BLaER1 (cell line): ENCODE measurements around the gene GGT7.
A peak's percentile ranks its signal among the peaks of the same experiment; 100 is the strongest.

ENCODE experiments used
- H3K27ac ChIP-seq: shearing (Covaris generic); formaldehyde crosslinking; 2 replicates; pipeline ENCODE4 v1.8.1; 2022
- H3K27me3 ChIP-seq: shearing (Covaris generic); formaldehyde crosslinking; 2 replicates; pipeline ENCODE4 v1.8.1; 2022
- H3K36me3 ChIP-seq: shearing (Covaris generic); formaldehyde crosslinking; 2 replicates; pipeline ENCODE4 v1.8.1; 2022
- H3K4me1 ChIP-seq: shearing (Covaris generic); formaldehyde crosslinking; 2 replicates; pipeline ENCODE4 v1.8.1; 2022
- H3K4me2 ChIP-seq: shearing (Covaris generic); formaldehyde crosslinking; 2 replicates; pipeline ENCODE4 v1.8.1; 2022
- H3K4me3 ChIP-seq: shearing (Covaris generic); formaldehyde crosslinking; 2 replicates; pipeline ENCODE4 v1.8.1; 2022
- H3K9ac ChIP-seq: shearing (Covaris generic); formaldehyde crosslinking; 2 replicates; pipeline ENCODE4 v1.8.1; 2022
- H3K9me3 ChIP-seq: shearing (Covaris generic); formaldehyde crosslinking; 2 replicates; pipeline ENCODE4 v1.8.1; 2022
- H4K20me1 ChIP-seq: shearing (Covaris generic); formaldehyde crosslinking; 2 replicates; pipeline ENCODE4 v1.8.1; 2022
- Cebpa-rat ChIP-seq: shearing (Covaris generic); IDR thresholded peaks from 2 replicates; pipeline ENCODE4 v1.8.1; 2022

GGT7 gene

DNA sequence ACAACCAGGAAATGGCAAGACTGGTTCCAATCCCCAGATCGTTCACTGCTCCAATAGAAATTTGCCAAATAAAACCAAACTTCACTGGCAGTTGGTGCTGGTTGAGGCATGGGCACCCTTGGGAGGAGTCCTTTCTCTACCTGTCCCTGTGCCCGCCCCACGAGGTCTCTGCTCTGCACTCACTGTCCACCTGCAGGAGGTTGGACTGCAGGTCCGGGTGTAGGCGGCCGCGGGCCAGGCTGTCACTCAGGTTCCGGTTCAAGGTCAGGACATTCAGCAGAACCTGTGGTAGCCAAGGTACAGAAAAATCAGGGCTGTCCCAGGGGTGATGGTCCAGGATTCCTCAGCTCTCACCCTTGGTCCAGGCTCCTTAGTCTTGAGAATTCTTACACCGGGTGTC lies 22.9 kb downstream of the GGT7 start:
- Histone ChIP-seq H3K4me1 (no peaks in the 10 kb centered on the region), H3K9me3 (no peaks in the 10 kb centered on the region), H3K4me3 (no peak overlapping the region), H3K27me3 (no peaks in the 10 kb centered on the region), H3K9ac (no peak overlapping the region), H4K20me1 (no peaks in the 10 kb centered on the region), H3K27ac (no peak overlapping the region), H3K36me3 (no peaks in the 10 kb centered on the region), H3K4me2 (no peak overlapping the region)
- no peak for TF ChIP-seq Cebpa-rat

GRCh38 chr20:34848597-34848996 lies 24.1 kb downstream of the GGT7 start:
- H3K9me3 ChIP-seq = no peaks in the 10 kb centered on the region
- no peak overlapping the region for H3K4me2 ChIP-seq
- H3K36me3 ChIP-seq = no peaks in the 10 kb centered on the region
- no peaks in the 10 kb centered on the region for H3K27me3 ChIP-seq
- H3K4me1 ChIP-seq = no peaks in the 10 kb centered on the region
- H4K20me1 ChIP-seq = no peaks in the 10 kb centered on the region
- no peak overlapping the region for H3K27ac ChIP-seq
- no peak for TF ChIP-seq Cebpa-rat
- no peak overlapping the region for H3K4me3 ChIP-seq
- no peak overlapping the region for H3K9ac ChIP-seq

DNA sequence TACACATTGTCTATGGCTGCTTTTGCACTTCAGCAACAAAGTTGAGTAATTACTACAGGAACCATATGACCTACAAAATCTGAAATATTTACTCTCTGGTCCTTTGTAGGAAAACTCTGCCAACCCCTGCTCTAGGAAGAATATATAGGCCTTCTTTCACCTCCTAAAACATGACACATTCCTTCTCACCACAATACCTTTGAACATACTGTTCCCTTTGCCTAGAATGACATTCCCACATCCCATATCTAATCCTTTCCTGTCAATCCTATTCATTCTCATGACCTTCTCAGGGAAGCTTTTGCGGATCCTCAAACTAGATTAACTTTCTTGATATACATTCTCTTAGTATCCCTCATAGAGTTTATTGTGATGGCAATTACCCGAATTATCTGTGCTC lies 29.2 kb downstream of the GGT7 start:
- H3K4me3 ChIP-seq = no peak overlapping the region
- no peak overlapping the region for H3K27ac ChIP-seq
- no peaks in the 10 kb centered on the region for H3K27me3 ChIP-seq
- no peaks in the 10 kb centered on the region for H3K9me3 ChIP-seq
- H3K4me2 ChIP-seq = no peak overlapping the region
- no peaks in the 10 kb centered on the region for H3K36me3 ChIP-seq
- no peak overlapping the region for H3K9ac ChIP-seq
- no peaks in the 10 kb centered on the region for H3K4me1 ChIP-seq
- no peaks in the 10 kb centered on the region for H4K20me1 ChIP-seq
- TF ChIP-seq Cebpa-rat = no peak

- Histone ChIP-seq H3K4me2 (no peak overlapping the region), H3K36me3 (no peaks in the 10 kb centered on the region), H3K27ac (no peak overlapping the region), H3K9me3 (no peaks in the 10 kb centered on the region), H3K4me3 (no peak overlapping the region), H3K9ac (no peak overlapping the region), H4K20me1 (no peaks in the 10 kb centered on the region), H3K27me3 (no peaks in the 10 kb centered on the region), H3K4me1 (no peaks in the 10 kb centered on the region)
- TF ChIP-seq Cebpa-rat = no peak
These were observed 30.5 kb downstream of the GGT7 start for GRCh38 chr20:34842143-34842542.

- Histone ChIP-seq H3K9ac (no peak overlapping the region), H3K4me2 (no peak overlapping the region), H3K4me1 (no peaks in the 10 kb centered on the region), H3K27me3 (no peaks in the 10 kb centered on the region), H4K20me1 (no peaks in the 10 kb centered on the region), H3K27ac (no peak overlapping the region), H3K9me3 (no peaks in the 10 kb centered on the region), H3K4me3 (no peak overlapping the region), H3K36me3 (no peaks in the 10 kb centered on the region)
- no peak for TF ChIP-seq Cebpa-rat
These were observed 38.2 kb downstream of the GGT7 start for GRCh38 chr20:34834459-34834893.

DNA sequence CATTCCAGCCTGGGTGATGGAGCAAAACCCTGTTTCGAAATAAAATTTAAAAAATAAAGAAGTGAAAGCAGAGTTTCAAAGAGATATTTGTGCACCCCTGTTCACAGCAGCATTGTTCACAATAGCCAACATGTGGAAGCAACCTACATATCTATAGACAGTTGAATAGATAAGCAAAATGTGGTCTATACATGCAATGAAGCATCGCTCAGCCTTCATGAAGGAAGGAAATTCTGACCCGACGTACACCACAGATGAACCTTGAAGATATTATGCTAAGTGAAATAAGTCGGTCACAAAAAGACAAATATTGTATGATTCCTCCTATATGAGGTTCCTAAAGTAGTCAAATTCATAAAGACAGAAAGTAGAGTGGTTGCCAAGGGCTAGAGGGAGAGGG lies 40.7 kb downstream of the GGT7 start:
- Histone ChIP-seq H3K4me1 (no peaks in the 10 kb centered on the region), H3K9ac (no peak overlapping the region), H3K4me2 (no peak overlapping the region), H3K27me3 (no peaks in the 10 kb centered on the region), H4K20me1 (no peaks in the 10 kb centered on the region), H3K27ac (no peak overlapping the region), H3K4me3 (no peak overlapping the region), H3K9me3 (no peaks in the 10 kb centered on the region), H3K36me3 (no peaks in the 10 kb centered on the region)
- TF ChIP-seq Cebpa-rat = no peak

- Histone ChIP-seq H3K9me3 (no peaks in the 10 kb centered on the region), H3K36me3 (no peaks in the 10 kb centered on the region), H3K4me1 (peaks cover 7% of the 10 kb centered on the region), H3K4me2 (no peak overlapping the region), H3K4me3 (no peak overlapping the region), H3K9ac (no peak overlapping the region), H3K27ac (no peak overlapping the region), H4K20me1 (peaks cover 6% of the 10 kb centered on the region; the same call in 1 of the 2 replicates), H3K27me3 (no peaks in the 10 kb centered on the region)
- no peak for TF ChIP-seq Cebpa-rat
These were observed 43.5 kb downstream of the GGT7 start for GRCh38 chr20:34829191-34829590.

DNA sequence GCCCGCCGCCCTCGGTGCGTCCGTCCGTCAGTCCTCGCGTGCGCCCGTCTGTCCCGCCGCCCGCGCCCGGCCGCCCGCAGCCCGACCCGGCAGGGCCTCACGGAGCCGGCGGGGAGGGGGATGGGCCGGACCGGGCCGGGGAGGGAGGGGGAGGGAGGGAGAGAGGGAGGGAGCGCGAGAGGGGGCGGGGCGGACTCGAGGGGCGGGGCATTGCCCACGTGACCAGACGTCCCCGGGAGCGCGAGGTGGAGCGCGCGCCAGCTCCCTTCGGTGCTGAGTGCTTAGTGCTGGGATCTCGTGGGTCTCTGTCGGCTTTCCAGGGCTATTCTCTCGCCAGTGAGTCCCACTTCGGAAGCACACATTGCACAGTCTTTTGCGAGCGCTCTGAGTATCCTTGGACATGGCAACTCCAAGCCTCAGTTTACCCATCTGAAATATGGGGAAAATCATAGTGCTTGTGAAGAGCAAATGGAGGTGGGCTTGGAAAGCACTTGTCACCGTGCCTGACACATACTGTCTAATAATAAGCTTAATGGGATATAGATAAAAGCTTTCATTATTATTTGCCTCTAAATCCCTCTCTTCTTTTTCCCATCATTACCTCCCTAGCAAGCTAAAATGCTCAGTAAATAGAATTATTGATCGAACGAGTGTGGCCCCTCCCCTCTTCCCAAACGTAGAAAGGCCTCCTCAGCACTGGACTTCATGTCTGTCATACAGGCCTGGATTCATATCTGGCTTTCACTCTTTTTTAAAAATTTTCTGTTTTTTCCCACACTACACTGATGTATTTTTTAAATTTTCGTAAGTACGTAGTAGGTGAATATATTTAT lies 46.9 kb downstream of the GGT7 start, which contains the start of gene NCOA6:
Gene NCOA6, minus strand, starts transcription at position 122 of the 833 bp plus-strand sequence. CDS start 43,296 bp downstream, outside the sequence.
- H3K4me3 ChIP-seq = peak within 1 kb of the TSS; percentile 91
- no peaks in the 10 kb centered on the region for H3K27me3 ChIP-seq
- H3K4me2 ChIP-seq = peak within 1 kb of the TSS; percentile 90
- no peak for TF ChIP-seq Cebpa-rat
- H3K36me3 ChIP-seq = peaks cover 16% of the 10 kb centered on the region
- H4K20me1 ChIP-seq = peaks cover 31% of the 10 kb centered on the region
- no peaks in the 10 kb centered on the region; the same call in 1 of the 2 replicates for H3K9me3 ChIP-seq
- H3K4me1 ChIP-seq = peaks cover 16% of the 10 kb centered on the region
- H3K9ac ChIP-seq = peak within 1 kb of the TSS; percentile 98
- H3K27ac ChIP-seq = peak within 1 kb of the TSS; percentile 99

DNA sequence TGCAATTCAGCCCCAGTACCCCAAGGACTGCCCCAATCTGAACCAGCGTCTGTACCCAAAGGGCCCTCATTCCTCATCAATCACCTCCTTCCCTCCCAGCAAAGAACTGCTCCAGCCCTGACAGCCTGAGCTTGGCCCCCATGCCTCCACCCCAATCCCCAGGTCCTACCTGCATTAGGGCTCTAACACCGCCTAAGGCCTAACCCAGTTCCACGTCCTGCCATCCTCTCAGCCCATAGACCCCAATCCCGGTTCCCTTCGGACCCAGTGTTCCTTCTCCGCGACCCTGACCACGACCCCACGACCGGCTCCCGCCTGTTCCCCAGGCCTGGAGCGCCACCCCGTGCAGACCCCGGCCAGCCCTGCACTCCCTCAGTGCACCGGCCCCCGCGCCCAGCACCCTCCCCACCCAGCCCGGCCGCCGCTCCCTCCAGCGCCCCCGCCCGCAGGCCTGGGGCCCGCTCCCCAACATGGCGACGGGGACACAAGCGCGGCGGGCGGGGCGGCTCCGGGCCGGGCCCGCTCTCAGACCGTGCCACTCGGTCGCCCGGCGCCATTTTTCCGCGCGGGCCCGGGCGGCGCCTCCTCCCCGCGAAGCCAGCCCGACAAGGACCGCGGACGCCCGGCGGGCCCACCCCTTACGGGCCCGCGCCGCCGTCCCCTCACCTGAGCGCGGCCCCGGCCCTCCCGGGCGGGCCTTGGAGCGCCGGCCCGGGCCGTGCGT lies 47.7 kb downstream of the GGT7 start:
- Histone ChIP-seq H3K27me3 (no peaks in the 10 kb centered on the region), H3K9me3 (no peaks in the 10 kb centered on the region; the same call in 1 of the 2 replicates), H3K9ac (peak overlapping the region; percentile 98), H3K4me2 (peak overlapping the region; percentile 90), H3K4me3 (peak overlapping the region; percentile 91), H4K20me1 (peaks cover 39% of the 10 kb centered on the region), H3K4me1 (peaks cover 16% of the 10 kb centered on the region), H3K27ac (peak overlapping the region; percentile 99), H3K36me3 (peaks cover 22% of the 10 kb centered on the region)
- TF ChIP-seq Cebpa-rat = no peak

DNA sequence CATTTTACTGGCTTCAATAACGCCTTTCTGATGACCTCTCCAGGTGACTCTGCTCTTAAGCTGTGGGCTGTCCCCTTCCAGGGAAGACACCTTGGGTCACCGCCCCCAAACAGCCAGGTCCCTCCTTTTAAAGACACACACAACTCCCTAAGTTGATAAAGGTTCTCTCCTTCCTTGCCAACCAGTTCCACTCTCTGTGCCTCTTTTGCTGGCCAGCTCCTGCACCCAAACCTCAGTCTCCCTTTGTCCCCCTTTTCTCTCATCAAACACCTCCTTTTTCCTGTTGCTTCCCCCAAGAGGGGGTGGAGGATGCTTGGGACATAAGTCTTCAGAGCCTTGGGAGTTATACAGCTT lies 48.2 kb downstream of the GGT7 start:
- Histone ChIP-seq H4K20me1 (peaks cover 44% of the 10 kb centered on the region), H3K36me3 (peaks cover 22% of the 10 kb centered on the region), H3K4me1 (peaks cover 16% of the 10 kb centered on the region), H3K4me2 (peak overlapping the region; percentile 90), H3K9ac (peak overlapping the region; percentile 98), H3K27me3 (no peaks in the 10 kb centered on the region), H3K9me3 (no peaks in the 10 kb centered on the region; the same call in 1 of the 2 replicates), H3K4me3 (peak overlapping the region; percentile 91), H3K27ac (peak overlapping the region; percentile 99)
- TF ChIP-seq Cebpa-rat = no peak
